NCI-H82 treated with DMSO at 0.1 percent for 48 hours (cell line): ENCODE data around the gene FBLN2.

ENCODE experiments used
- DNase-seq: peaks from one replicate; lab custom pipeline; 2025; ENCODE audit not compliant: unreplicated experiment; lab: John Stamatoyannopoulos, UW

FBLN2 gene

DNA sequence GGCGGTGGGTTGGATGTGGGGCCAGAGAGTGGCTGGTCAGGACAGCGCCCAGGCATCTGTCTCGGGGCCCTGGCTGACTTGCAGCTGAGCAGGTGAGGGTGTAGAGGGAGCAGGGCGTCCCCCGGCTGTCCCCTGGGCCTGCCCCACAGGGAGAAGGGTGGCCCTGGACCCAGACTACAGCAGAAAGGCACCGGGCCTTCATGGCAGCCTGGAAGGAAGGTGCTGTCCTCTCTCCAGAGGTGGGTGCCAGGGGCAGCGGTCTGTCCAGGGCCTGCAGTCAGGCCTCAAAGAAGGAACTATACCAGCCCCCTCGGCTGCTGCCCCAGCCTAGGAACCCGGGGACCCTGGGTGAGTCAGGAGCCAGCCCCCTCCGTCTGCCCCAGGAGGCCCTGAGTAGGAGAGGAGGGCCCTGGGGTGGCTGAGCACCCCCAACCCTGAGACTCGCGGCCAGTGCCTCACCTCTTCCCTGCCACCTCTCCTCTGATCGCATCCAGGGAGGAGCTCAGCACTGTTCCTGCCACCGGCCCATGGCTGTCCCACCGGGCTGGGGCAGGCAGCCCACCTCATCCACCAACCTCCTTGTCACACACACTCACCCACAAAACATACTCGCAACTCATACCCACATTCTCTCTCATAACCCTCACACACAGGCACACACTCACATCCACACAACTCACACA is 133.5 kb downstream of the FBLN2 start:
- no peak for DNase-seq

DNA sequence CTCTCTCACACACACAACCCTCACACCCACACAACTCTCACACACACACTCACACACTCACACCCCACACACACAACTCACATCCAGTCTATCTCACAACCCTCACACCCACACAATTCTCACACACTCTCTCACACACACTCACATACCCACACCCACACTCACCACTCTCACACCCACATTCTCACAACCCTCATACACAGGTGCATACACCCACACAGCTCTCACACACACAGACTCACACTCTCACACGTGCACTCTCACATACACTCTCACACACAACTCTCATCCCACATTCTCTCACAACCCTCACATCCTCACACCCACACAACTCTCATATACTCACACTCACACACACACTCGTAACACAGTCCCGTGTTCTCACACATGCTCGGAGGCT is 134.4 kb downstream of the FBLN2 start:
- DNase-seq, result no peak

DNA sequence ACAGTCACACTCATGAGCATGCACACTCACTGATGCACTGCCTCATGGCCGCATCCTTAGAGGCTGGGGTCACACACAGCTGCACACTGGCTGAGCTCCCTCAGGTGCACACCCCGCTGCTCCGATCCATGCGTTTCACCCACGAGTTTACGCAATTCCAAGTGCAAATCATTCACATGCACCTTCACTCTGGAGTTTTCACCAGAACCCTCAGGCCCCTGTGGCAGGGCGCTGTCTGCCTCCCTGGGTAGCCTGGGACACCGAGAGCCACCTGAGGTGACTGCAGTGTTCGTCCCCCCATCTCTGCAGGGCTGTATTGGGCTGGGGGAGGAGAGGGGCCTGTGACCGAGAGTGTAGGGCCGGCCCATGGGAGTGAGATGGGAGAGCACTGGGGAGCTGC is 134.8 kb downstream of the FBLN2 start:
- DNase-seq, result no peak

DNA sequence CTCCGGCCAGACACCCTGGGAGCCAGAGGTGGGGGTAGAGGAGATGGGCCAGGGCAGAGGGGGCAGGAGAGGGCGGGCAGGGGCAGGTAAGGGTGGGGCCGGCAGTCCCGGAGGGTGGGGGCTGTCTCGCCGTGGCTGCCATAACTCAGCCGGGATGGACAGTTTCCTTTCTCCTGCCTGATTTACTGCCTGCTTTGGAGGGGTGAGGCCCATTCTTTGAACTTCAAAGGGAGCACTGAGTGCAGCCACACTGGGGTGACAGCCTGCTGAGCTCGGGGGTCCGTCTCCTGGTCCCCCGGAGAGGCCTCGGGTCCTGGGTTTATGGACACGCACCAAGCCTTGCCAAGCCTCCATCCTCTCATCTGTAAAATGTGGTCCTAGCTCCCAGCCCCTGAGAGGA is 135.4 kb downstream of the FBLN2 start:
- no peak for DNase-seq

DNA sequence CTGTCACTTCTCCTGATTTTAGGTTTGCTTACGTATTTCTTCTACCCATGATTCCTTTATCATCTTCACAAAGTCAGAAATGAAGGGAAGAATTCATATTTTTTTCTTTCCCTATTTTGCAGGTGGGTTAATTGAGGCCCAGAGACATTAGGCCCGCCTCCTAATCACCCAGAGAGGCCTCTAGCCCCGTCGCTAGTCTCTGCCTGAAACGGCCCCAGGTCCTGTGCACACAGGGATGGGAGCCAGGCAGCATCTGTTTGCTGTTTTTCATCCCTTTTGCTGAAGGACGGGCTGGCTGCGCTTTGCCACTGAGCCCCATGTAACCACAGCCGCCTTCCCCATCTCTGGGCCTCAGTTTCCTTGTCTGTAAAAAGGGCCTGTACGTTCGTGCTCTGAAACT is 135.9 kb downstream of the FBLN2 start:
- DNase-seq, result no peak

DNA sequence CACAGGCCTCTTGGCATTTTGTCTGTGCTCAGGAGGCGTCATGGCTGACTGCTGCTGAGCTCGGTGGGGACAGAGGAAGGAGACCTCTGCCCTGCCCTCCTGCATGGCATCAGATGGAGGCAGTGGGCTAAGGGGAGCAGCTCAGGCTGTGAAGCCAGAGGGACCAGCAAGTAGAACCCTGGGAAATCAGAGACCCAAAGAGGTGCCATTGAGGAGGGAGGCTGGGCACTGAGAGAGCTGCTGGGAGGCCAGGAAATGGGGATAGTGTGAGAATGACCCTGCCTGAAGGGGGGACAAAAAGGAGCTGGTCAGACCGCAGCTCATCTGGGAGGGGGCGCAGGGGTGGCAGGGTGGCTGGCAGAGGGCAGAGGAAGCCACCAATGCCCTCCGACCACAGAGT is 136.8 kb downstream of the FBLN2 start:
- no peak for DNase-seq

DNA sequence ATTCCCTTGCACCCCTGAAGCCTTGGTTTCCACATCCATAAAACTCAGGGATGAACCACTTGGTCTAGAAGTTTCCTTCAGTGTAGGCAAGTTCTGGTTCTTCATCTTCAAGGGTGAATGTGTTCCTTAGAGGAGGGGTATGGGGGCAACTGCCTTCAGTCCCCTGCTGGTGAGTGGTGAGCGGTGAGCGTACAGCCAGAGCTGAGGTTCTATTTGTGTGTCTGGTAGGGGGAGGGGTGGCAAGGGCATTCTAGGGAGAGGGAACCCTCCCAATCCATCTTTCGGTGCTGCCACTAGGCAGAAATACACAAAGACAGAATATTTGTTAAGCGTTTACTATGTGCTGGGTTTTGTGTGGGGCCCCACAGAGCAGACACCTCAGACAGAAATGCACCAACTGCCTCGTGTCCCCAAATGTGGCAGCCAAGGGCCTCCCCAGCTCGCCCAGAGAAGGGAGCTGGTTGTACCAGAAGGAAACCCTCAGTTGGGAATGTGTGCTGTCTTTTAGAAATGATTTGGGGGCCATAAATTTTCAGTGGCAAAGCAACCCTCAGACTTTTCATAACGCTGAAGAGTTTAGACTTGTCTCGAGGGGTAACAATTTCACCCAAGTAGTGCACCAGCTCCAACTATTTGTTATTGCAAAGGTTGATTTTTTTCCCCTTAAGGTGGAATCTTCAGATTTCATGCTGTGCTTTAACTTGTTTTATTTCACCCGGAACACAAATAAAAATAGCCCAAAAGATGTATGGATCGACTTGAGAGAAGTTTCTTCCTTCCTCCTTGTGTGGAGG is 137.6 kb downstream of the FBLN2 start:
- DNase-seq, result no peak

DNA sequence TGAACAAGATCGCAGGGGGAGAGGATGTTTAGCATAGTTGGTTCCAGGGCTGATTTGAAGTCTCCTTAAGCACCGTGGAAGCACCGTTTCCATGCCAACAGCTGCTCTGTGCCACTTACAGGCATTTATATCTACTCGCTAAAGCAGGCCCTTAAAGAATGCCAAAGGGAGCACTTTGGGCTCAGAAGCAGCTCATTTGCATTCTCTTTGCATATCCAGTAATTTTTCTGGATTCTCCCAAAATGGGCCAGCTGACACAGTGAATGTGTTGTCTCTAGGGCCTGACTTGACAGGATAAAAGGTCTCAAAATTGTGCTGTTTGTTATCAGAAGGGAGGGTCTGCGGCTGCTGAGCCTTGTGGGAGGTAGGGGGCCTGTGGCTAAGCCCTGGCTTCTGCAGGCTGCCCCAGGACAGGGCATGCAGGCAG is 138.6 kb downstream of the FBLN2 start:
- no peak for DNase-seq
